ENCODE measurements around the gene SH2D5. TPM values are rescaled to one million over a fixed set of nuclear protein-coding genes. Genes with fewer than 3 reads are reported as not detected.
A peak's percentile ranks its signal among the peaks of the same experiment; 100 is the strongest.

The SH2D5 gene
- total RNA-seq, 1 experiment from 2014 or later, result 8.7 TPM

DNA sequence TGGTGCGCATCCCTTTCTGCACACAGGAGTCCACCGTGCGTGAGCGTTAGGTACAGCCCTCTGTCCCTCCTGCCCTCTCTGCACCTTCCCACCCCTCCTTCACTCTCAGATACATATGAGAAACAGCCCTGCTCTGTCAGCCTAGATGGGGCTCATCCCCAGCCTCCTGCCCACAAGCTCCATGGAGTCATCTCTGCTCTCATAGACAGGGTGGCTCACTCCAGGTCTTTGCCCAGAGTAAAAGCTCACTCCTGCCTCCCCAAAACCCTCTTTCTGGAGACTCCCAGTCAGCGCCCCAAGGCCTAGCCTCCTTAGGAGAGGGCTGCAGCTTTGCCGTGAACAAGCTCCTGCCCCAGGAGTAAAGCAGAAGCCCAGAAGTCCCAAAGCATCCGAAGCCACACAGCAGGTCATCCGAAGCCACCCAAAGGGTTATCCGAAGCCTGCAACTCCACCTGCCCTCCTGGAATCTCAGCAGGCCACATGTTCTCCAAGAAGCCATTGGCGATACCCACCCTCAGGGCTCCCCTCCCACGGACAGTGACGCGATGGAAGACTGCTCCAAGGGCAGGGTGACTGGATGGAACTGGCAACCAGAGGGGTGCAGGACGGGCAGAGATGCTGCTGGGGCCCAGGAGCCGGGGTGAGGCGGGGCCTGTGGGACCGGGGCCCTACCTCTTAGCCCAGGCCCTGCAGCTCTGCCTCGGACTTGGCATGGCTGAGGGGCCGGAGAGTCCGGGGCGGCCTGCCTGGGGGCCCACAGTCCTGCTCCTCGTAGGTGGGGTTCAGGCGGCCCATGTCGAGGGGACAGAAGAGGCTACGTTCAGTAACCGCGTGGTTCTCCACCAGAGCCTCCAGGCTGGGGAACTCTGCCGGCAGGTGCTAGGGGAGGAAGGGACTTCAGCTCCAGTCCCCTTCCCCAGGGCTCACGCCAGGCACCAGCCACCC, 11.1 kb downstream of the SH2D5 start:
- Histone ChIP-seq H3K9ac (ENCODE audit: extremely low read depth, insufficient read length, low read length) (no peak overlapping the region), H3K14ac (ENCODE audit: insufficient read depth, low read length) (no peak overlapping the region), H2BK20ac (ENCODE audit: low read depth, low read length, poor library complexity, severe bottlenecking) (no peak overlapping the region), H4K91ac (ENCODE audit: insufficient read length, low read depth, low read length) (no peak overlapping the region), H3K27me3 (ENCODE audit: insufficient read depth, low read length) (no peaks in the 10 kb centered on the region; the same call in 1 of the 2 replicates), H4K8ac (replicated peaks; ENCODE audit: insufficient read length, low read depth, low read length) (no peak overlapping the region), H4K20me1 (ENCODE audit: control insufficient read depth, insufficient read depth, insufficient read length) (peaks cover 3% of the 10 kb centered on the region), H3K79me2 (ENCODE audit: insufficient read depth, low read length) (no peaks in the 10 kb centered on the region), H2BK12ac (ENCODE audit: insufficient read length, low read depth, low read length) (no peak overlapping the region), H2BK5ac (ENCODE audit: insufficient read length, low read length) (no peak overlapping the region), H3K4ac (ENCODE audit: low read depth, low read length) (no peak overlapping the region), H3K56ac (ENCODE audit: insufficient read length, low read depth, low read length) (no peak overlapping the region), H3K9me3 (ENCODE audit: control insufficient read depth, low read depth, low read length) (no peaks in the 10 kb centered on the region), H3K18ac (ENCODE audit: insufficient read length, low read depth, low read length) (no peak overlapping the region), H3K27ac (ENCODE audit: insufficient read length, low read depth, low read length) (no peak overlapping the region), H3K23ac (ENCODE audit: insufficient read length, low read depth, low read length) (no peak overlapping the region), H3K4me2 (ENCODE audit: insufficient read depth, insufficient read length, low read length) (no peak overlapping the region), H2AFZ (ENCODE audit: low read length) (no peak overlapping the region), H3K4me1 (ENCODE audit: insufficient read depth, low read length) (no peaks in the 10 kb centered on the region), H2BK120ac (ENCODE audit: low read depth, low read length, poor library complexity, severe bottlenecking) (no peak overlapping the region), H3K79me1 (ENCODE audit: insufficient read depth, low read depth, low read length, poor library complexity, severe bottlenecking) (no peaks in the 10 kb centered on the region), H2BK15ac (ENCODE audit: low read depth, low read length) (no peak overlapping the region), H4K5ac (ENCODE audit: insufficient read length, low read depth, low read length) (no peak overlapping the region), H3T11ph (ENCODE audit: low read length) (no peak overlapping the region), H2AK5ac (ENCODE audit: insufficient read length, low read length) (no peak overlapping the region), H3K23me2 (ENCODE audit: insufficient read length, low read depth, low read length, poor library complexity, severe bottlenecking) (peaks cover 7% of the 10 kb centered on the region)
- peak; percentile 22 for DNase-seq
- Mint-ChIP-seq H3K9me3 (no peaks in the 10 kb centered on the region), H3K27me3 (ENCODE audit: low read depth) (peaks cover 37% of the 10 kb centered on the region), H3K27ac (no peak overlapping the region), H3K4me3 (no peak overlapping the region), H3K36me3 (ENCODE audit: insufficient read depth in 1 of 3, low read depth in 3 of 3) (no peaks in the 10 kb centered on the region), H3K4me1 (peaks cover 8 to 19% of the 10 kb centered on the region in 2 experiments)
- WGBS (ENCODE audit: extremely low coverage, insufficient read length, low lambda C conversion rate), result no CpG with 5 or more reads among the region's 29 CpGs
- no peak for TF ChIP-seq CTCF (conservative IDR thresholded peaks at IDR 0.05)

Data from H9 (cell line).